Liver (tissue), 9 donors: ENCODE results near the gene THEM5. TPM values are rescaled to one million over a fixed set of nuclear protein-coding genes. Genes with fewer than 3 reads are reported as not detected.

ENCODE experiments used
- DNase-seq: peaks from one replicate; pipeline ENCODE4 v3.0.0-alpha.2; 2017; ENCODE audit warnings: low spot score
- H3K27ac ChIP-seq, 2 donors: one replicate each; pipeline ENCODE4 v1.7.0; 2013; ENCODE audit warnings: inconsistent platforms in 2 of 2, low read length in 2 of 2, control low read depth in 1 of 2, low read depth in 1 of 2, mild to moderate bottlenecking in 1 of 2
- H3K27me3 ChIP-seq, 4 donors: one replicate each; pipeline versions ENCODE4 v1.6.1 to v1.7.0; 2013; ENCODE audit warnings: low read length in 3 of 4, inconsistent platforms in 1 of 4, mild to moderate bottlenecking in 1 of 4, moderate library complexity in 1 of 4; ENCODE audit not compliant: control insufficient read depth in 4 of 4, insufficient read depth in 4 of 4
- H3K36me3 ChIP-seq, 4 donors: one replicate each; pipeline versions ENCODE4 v1.6.1 to v1.7.0; 2013; ENCODE audit warnings: low read length in 3 of 4, mild to moderate bottlenecking in 3 of 4, low read depth in 1 of 4, moderate library complexity in 1 of 4; ENCODE audit not compliant: control insufficient read depth in 4 of 4, insufficient read depth in 3 of 4
- H3K4me1 ChIP-seq, 4 donors: one replicate each; pipeline versions ENCODE4 v1.6.1 to v1.7.0; 2013; ENCODE audit warnings: low read length in 3 of 4, mild to moderate bottlenecking in 3 of 4, moderate library complexity in 1 of 4; ENCODE audit not compliant: control insufficient read depth in 4 of 4, insufficient read depth in 4 of 4
- H3K4me3 ChIP-seq, 3 donors: one replicate each; pipeline versions ENCODE4 v1.6.1 to v1.7.0; 2013; ENCODE audit warnings: low read length in 3 of 3, control low read depth in 1 of 3, low read depth in 1 of 3, mild to moderate bottlenecking in 1 of 3
- H3K9ac ChIP-seq, 2 donors: one replicate each; pipeline ENCODE4 v1.7.0; 2013; ENCODE audit warnings: low read length in 2 of 2, mild to moderate bottlenecking in 2 of 2, moderate library complexity in 2 of 2, control low read depth in 1 of 2, low read depth in 1 of 2
- H3K9me3 ChIP-seq, 4 donors: one replicate each; pipeline versions ENCODE4 v1.6.1 to v1.7.0; 2013; ENCODE audit warnings: low read length in 3 of 4; ENCODE audit not compliant: control insufficient read depth in 4 of 4
- EGR1 ChIP-seq, 2 donors: IDR thresholded peaks; 2 replicates each; pipeline ENCODE4 v1.6.1; 2016 to 2018; ENCODE audit warnings: antibody characterized with exemption in 2 of 2, low read depth in 2 of 2
- FOXA1 ChIP-seq: IDR thresholded peaks from 2 replicates; pipeline ENCODE4 v1.6.1; 2016; ENCODE audit warnings: antibody characterized with exemption
- FOXA2 ChIP-seq: IDR thresholded peaks from 2 replicates; pipeline ENCODE4 v1.6.1; 2016; ENCODE audit warnings: antibody characterized with exemption
- GABPA ChIP-seq, 2 donors: IDR thresholded peaks in 1 of 2; conservative IDR thresholded peaks in 1 of 2; 2 replicates each; pipeline ENCODE4 v1.6.1; 2016; ENCODE audit warnings: antibody characterized with exemption in 2 of 2, mild to moderate bottlenecking in 1 of 2, moderate library complexity in 1 of 2
- HNF4A ChIP-seq, 2 donors: conservative IDR thresholded peaks; 2 replicates each; pipeline ENCODE4 v1.6.1; 2016; ENCODE audit warnings: antibody characterized with exemption in 2 of 2, mild to moderate bottlenecking in 2 of 2
- HNF4G ChIP-seq: IDR thresholded peaks from 2 replicates; pipeline ENCODE4 v1.6.1; 2016; ENCODE audit warnings: antibody characterized with exemption
- JUND ChIP-seq, 2 donors: IDR thresholded peaks; 2 replicates each; pipeline ENCODE4 v1.6.1; 2016; ENCODE audit warnings: antibody characterized with exemption in 2 of 2
- NR2F2 ChIP-seq: IDR thresholded peaks from 2 replicates; pipeline ENCODE4 v1.6.1; 2016; ENCODE audit warnings: antibody characterized with exemption
- RAD21 ChIP-seq, 2 donors: IDR thresholded peaks; 2 replicates each; pipeline ENCODE4 v1.6.1; 2016; ENCODE audit warnings: antibody characterized with exemption in 2 of 2, mild to moderate bottlenecking in 2 of 2
- RXRA ChIP-seq, 2 donors: IDR thresholded peaks; 2 replicates each; pipeline ENCODE4 v1.6.1; 2017 to 2018; ENCODE audit warnings: antibody characterized with exemption in 2 of 2, mild to moderate bottlenecking in 1 of 2
- SP1 ChIP-seq: IDR thresholded peaks from 2 replicates; pipeline ENCODE4 v1.6.1; 2018; ENCODE audit warnings: antibody characterized with exemption, mild to moderate bottlenecking
- TAF1 ChIP-seq: conservative IDR thresholded peaks from 2 replicates; pipeline ENCODE4 v1.6.1; 2016; ENCODE audit warnings: antibody characterized with exemption, mild to moderate bottlenecking
- YY1 ChIP-seq: IDR thresholded peaks from 2 replicates; pipeline ENCODE4 v1.6.1; 2016; ENCODE audit warnings: antibody characterized with exemption, mild to moderate bottlenecking
- WGBS: extraction: QIAGEN DNeasy Blood & Tissue Kit; methylation state at CpG from one replicate; pipeline ENCODE4 v1.1.7; 2013; 5-methylcytosine and 5-hydroxymethylcytosine counted together
- polyA plus RNA-seq, 2 donors: library from polyadenylated mRNA; stranded (reverse) in 1 of 2; unstranded in 1 of 2; fragments of 200-250 nt in 1 of 2; fragments of >200 nt in 1 of 2; fragmentation: Nextera tagmentation in 1 of 2; extraction: Ambion mirVana in 1 of 2; gene quantifications; one replicate each; pipeline versions ENCODE4 v1.2.1 to v1.2.3, GENCODE V29; 2013 to 2015
- total RNA-seq, 2 donors: library from RNA; depleted of rRNA; stranded (reverse); fragments of >200 nt; gene quantifications; one replicate each; pipeline ENCODE4 v1.2.3, GENCODE V29; 2014
- TF ChIP-seq, protein P1 (sequence below): IDR thresholded peaks from 2 replicates; pipeline ENCODE4 v1.6.1; 2016; ENCODE audit warnings: antibody characterized with exemption
- TF ChIP-seq, protein P2 (sequence below): IDR thresholded peaks from 2 replicates; pipeline ENCODE4 v1.6.1; 2016; ENCODE audit warnings: antibody characterized with exemption, mild to moderate bottlenecking
- TF ChIP-seq, protein P3 (sequence below): IDR thresholded peaks from 2 replicates; pipeline ENCODE4 v1.6.1; 2016; ENCODE audit warnings: antibody characterized with exemption
- TF ChIP-seq, protein P4 (sequence below): IDR thresholded peaks from 2 replicates; pipeline ENCODE4 v1.6.1; 2016; ENCODE audit warnings: antibody characterized with exemption
- TF ChIP-seq, protein P5 (sequence below): fragments of 150-350 bp; IDR thresholded peaks from 2 replicates; pipeline ENCODE4 v1.5.1; 2017; ENCODE audit warnings: improper control_type of control experiment, low read depth, low read length; ENCODE audit not compliant: missing input control
- donor health status: healthy.
- donor health status: healthy.
- donor health status: healthy.
- donor health status: healthy.
- donor health status: healthy.

Gene THEM5
- total and polyA plus RNA-seq, 4 donors = 0.09 TPM; not detected in 3

DNA sequence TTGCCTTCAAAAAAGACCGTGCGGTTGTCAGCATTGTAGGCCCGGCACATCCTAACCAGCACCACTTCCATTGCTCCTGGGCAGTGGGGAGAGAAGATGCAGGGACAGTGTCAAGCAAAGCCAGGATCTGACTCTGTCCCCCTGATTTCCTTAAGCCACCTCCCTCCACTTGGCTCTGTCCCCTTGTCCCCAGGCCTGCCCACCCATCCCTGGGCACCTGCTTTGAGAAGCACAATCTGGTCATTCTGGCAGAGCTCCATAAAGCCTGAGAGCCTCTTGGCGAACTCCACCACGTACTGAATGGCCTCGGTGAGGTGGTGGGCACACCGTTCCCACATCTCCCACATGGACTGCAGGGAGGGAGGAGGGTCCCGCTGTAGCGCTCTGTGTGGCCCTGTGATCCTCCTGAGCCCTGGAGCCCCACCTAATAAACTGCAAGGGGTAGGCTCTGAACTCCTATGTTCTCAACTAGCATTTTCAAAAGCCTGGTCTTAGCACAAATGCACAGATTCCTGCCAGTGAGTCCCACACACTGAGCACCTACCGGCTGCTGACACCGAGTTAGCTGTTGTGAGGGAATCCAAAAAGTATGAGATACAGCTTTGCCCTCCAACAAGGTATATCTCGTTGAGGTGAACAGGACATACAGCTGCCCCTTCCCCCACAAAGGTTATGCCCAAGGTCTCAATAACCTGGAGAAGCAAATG lies 40.1 kb downstream of the THEM5 start:
- H3K27ac ChIP-seq = no peak overlapping the region
- 87% methylated on average over 12 of the region's 12 CpGs for WGBS
- H3K4me3 ChIP-seq = no peak overlapping the region
- H3K9me3 ChIP-seq = no peaks in the 10 kb centered on the region
- no peak for DNase-seq
- H3K4me1 ChIP-seq = peaks cover 0 to 16% (median 7%) of the 10 kb centered on the region in 4 donors
- no peaks in the 10 kb centered on the region for H3K27me3 ChIP-seq
- H3K9ac ChIP-seq = no peak overlapping the region
- TF ChIP-seq, protein P1, sequence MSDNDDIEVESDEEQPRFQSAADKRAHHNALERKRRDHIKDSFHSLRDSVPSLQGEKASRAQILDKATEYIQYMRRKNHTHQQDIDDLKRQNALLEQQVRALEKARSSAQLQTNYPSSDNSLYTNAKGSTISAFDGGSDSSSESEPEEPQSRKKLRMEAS = no peak
- TF ChIP-seq TAF1 (no peak), GABPA (IDR thresholded peaks at IDR 0.05 in 1 of 2, conservative IDR thresholded peaks at IDR 0.05 in 1 of 2) (no peak), YY1 (no peak), JUND (IDR thresholded peaks at IDR 0.05) (no peak), EGR1 (IDR thresholded peaks at IDR 0.05; ENCODE audit: low read depth in 2 of 2) (no peak), RXRA (IDR thresholded peaks at IDR 0.05) (no peak), HNF4A (conservative IDR thresholded peaks at IDR 0.05) (no peak), SP1 (no peak), FOXA2 (no peak), NR2F2 (no peak), RAD21 (IDR thresholded peaks at IDR 0.05) (no peak), FOXA1 (no peak), HNF4G (no peak)
- TF ChIP-seq, protein P2, sequence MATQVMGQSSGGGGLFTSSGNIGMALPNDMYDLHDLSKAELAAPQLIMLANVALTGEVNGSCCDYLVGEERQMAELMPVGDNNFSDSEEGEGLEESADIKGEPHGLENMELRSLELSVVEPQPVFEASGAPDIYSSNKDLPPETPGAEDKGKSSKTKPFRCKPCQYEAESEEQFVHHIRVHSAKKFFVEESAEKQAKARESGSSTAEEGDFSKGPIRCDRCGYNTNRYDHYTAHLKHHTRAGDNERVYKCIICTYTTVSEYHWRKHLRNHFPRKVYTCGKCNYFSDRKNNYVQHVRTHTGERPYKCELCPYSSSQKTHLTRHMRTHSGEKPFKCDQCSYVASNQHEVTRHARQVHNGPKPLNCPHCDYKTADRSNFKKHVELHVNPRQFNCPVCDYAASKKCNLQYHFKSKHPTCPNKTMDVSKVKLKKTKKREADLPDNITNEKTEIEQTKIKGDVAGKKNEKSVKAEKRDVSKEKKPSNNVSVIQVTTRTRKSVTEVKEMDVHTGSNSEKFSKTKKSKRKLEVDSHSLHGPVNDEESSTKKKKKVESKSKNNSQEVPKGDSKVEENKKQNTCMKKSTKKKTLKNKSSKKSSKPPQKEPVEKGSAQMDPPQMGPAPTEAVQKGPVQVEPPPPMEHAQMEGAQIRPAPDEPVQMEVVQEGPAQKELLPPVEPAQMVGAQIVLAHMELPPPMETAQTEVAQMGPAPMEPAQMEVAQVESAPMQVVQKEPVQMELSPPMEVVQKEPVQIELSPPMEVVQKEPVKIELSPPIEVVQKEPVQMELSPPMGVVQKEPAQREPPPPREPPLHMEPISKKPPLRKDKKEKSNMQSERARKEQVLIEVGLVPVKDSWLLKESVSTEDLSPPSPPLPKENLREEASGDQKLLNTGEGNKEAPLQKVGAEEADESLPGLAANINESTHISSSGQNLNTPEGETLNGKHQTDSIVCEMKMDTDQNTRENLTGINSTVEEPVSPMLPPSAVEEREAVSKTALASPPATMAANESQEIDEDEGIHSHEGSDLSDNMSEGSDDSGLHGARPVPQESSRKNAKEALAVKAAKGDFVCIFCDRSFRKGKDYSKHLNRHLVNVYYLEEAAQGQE = no peak
- TF ChIP-seq, protein P3, sequence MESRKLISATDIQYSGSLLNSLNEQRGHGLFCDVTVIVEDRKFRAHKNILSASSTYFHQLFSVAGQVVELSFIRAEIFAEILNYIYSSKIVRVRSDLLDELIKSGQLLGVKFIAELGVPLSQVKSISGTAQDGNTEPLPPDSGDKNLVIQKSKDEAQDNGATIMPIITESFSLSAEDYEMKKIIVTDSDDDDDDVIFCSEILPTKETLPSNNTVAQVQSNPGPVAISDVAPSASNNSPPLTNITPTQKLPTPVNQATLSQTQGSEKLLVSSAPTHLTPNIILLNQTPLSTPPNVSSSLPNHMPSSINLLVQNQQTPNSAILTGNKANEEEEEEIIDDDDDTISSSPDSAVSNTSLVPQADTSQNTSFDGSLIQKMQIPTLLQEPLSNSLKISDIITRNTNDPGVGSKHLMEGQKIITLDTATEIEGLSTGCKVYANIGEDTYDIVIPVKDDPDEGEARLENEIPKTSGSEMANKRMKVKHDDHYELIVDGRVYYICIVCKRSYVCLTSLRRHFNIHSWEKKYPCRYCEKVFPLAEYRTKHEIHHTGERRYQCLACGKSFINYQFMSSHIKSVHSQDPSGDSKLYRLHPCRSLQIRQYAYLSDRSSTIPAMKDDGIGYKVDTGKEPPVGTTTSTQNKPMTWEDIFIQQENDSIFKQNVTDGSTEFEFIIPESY = no peak
- TF ChIP-seq, protein P4, sequence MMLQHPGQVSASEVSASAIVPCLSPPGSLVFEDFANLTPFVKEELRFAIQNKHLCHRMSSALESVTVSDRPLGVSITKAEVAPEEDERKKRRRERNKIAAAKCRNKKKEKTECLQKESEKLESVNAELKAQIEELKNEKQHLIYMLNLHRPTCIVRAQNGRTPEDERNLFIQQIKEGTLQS = no peak
- TF ChIP-seq, protein P5, sequence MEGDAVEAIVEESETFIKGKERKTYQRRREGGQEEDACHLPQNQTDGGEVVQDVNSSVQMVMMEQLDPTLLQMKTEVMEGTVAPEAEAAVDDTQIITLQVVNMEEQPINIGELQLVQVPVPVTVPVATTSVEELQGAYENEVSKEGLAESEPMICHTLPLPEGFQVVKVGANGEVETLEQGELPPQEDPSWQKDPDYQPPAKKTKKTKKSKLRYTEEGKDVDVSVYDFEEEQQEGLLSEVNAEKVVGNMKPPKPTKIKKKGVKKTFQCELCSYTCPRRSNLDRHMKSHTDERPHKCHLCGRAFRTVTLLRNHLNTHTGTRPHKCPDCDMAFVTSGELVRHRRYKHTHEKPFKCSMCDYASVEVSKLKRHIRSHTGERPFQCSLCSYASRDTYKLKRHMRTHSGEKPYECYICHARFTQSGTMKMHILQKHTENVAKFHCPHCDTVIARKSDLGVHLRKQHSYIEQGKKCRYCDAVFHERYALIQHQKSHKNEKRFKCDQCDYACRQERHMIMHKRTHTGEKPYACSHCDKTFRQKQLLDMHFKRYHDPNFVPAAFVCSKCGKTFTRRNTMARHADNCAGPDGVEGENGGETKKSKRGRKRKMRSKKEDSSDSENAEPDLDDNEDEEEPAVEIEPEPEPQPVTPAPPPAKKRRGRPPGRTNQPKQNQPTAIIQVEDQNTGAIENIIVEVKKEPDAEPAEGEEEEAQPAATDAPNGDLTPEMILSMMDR = no peak
- H3K36me3 ChIP-seq = peaks cover 1 to 69% (median 54%) of the 10 kb centered on the region in 4 donors
